Measurements from ENCODE around the gene CCDC190. TPM values are rescaled to one million over a fixed set of nuclear protein-coding genes. Genes with fewer than 3 reads are reported as not detected.
"Not testable (repeated sequence)": the region's sequence is repeated elsewhere in the genome, so short reads cannot be mapped to it uniquely, and the experiment has no call there.

CCDC190 gene
- polyA plus RNA-seq, 1 donor = 6.7 TPM

GRCh38 chr1:162876751-162877150, 15.8 kb upstream of the CCDC190 start:
- no peak for DNase-seq

GRCh38 chr1:162873671-162874666, 13.0 kb upstream of the CCDC190 start:
- DNase-seq = no peak

- DNase-seq = no peak
These were observed 12.0 kb upstream of the CCDC190 start for GRCh38 chr1:162872981-162873380.

- not testable (repeated sequence) for DNase-seq
These were observed 10.4 kb upstream of the CCDC190 start for GRCh38 chr1:162871417-162871816.

GRCh38 chr1:162868972-162869371, 8.0 kb upstream of the CCDC190 start:
- no peak for DNase-seq

GRCh38 chr1:162861625-162862024, 650 bp upstream of the CCDC190 start:
- DNase-seq = no peak

- DNase-seq = no peak
These were observed 1.8 kb downstream of the CCDC190 start for GRCh38 chr1:162859191-162859590.

- no peak for DNase-seq
These were observed 3.1 kb downstream of the CCDC190 start for GRCh38 chr1:162857850-162858249.

- no peak for DNase-seq
These were observed 4.7 kb downstream of the CCDC190 start for GRCh38 chr1:162856260-162856659.

- DNase-seq = no peak
These were observed 5.4 kb downstream of the CCDC190 start for GRCh38 chr1:162855461-162856150.

- peak; percentile 37 for DNase-seq
These were observed 6.6 kb downstream of the CCDC190 start for GRCh38 chr1:162854245-162854882.

- DNase-seq = no peak
These were observed 9.6 kb downstream of the CCDC190 start for GRCh38 chr1:162851341-162851740.

GRCh38 chr1:162849711-162850110, 11.3 kb downstream of the CCDC190 start:
- DNase-seq = no peak

- peak; percentile 55 for DNase-seq
These were observed 13.0 kb downstream of the CCDC190 start for GRCh38 chr1:162847839-162848453.

GRCh38 chr1:162846256-162847212, 14.4 kb downstream of the CCDC190 start:
- no peak for DNase-seq

- no peak for DNase-seq
These were observed 16.8 kb downstream of the CCDC190 start for GRCh38 chr1:162844153-162844552.

- no peak for DNase-seq
These were observed 20.6 kb downstream of the CCDC190 start for GRCh38 chr1:162840250-162840839.

GRCh38 chr1:162838863-162839262, 22.1 kb downstream of the CCDC190 start:
- DNase-seq = no peak

GRCh38 chr1:162835157-162835899, 25.6 kb downstream of the CCDC190 start:
- DNase-seq = no peak

GRCh38 chr1:162832470-162832869, 28.5 kb downstream of the CCDC190 start:
- DNase-seq = no peak
